ENCODE measurements around the gene ACTR2.
"Not testable (repeated sequence)": the region's sequence is repeated elsewhere in the genome, so short reads cannot be mapped to it uniquely, and the experiment has no call there.

Gene ACTR2

GRCh38 chr2:65231121-65231520 is 3.5 kb downstream of the ACTR2 start:
- DNase-seq, result no peak

GRCh38 chr2:65231892-65232477 is 4.4 kb downstream of the ACTR2 start:
- no peak for DNase-seq

GRCh38 chr2:65232636-65233035 is 5.0 kb downstream of the ACTR2 start:
- no peak for DNase-seq

- no peak for DNase-seq
These were observed 13.0 kb downstream of the ACTR2 start for GRCh38 chr2:65240657-65241056.

GRCh38 chr2:65244452-65244851 is 16.8 kb downstream of the ACTR2 start:
- DNase-seq, result not testable (repeated sequence)

GRCh38 chr2:65252640-65253039 is 25.0 kb downstream of the ACTR2 start:
- DNase-seq, result no peak

GRCh38 chr2:65255356-65255755 is 27.7 kb downstream of the ACTR2 start:
- DNase-seq, result no peak

- DNase-seq, result no peak
These were observed 28.4 kb downstream of the ACTR2 start for GRCh38 chr2:65256054-65256453.

- not testable (repeated sequence) for DNase-seq
These were observed 30.2 kb downstream of the ACTR2 start for GRCh38 chr2:65257866-65258265.

GRCh38 chr2:65261676-65262075 is 34.0 kb downstream of the ACTR2 start:
- no peak for DNase-seq

- DNase-seq, result no peak
These were observed 35.6 kb downstream of the ACTR2 start for GRCh38 chr2:65263262-65263661.

- DNase-seq, result no peak
These were observed 36.4 kb downstream of the ACTR2 start for GRCh38 chr2:65263986-65264385.

GRCh38 chr2:65264821-65265670 is 37.4 kb downstream of the ACTR2 start:
- DNase-seq, result peak; percentile 72

- DNase-seq, result no peak
These were observed 38.0 kb downstream of the ACTR2 start for GRCh38 chr2:65265671-65266045.

GRCh38 chr2:65267008-65267407 is 39.4 kb downstream of the ACTR2 start:
- DNase-seq, result no peak

- DNase-seq, result no peak
These were observed 41.3 kb downstream of the ACTR2 start for GRCh38 chr2:65268957-65269356.

GRCh38 chr2:65273344-65273743 is 45.7 kb downstream of the ACTR2 start:
- no peak for DNase-seq

- no peak for DNase-seq
These were observed 47.7 kb downstream of the ACTR2 start for GRCh38 chr2:65275141-65275915.

GRCh38 chr2:65276609-65277008 is 49.0 kb downstream of the ACTR2 start:
- no peak for DNase-seq

- DNase-seq, result no peak
These were observed 49.5 kb downstream of the ACTR2 start for GRCh38 chr2:65277118-65277517.

- DNase-seq, result no peak
These were observed 50.3 kb downstream of the ACTR2 start for GRCh38 chr2:65277791-65278483.

- DNase-seq, result no peak
These were observed 50.9 kb downstream of the ACTR2 start for GRCh38 chr2:65278531-65278981.

GRCh38 chr2:65279756-65280155 is 52.1 kb downstream of the ACTR2 start:
- DNase-seq, result no peak
